ENCODE data around the gene TGFBR3.

The TGFBR3 gene

GRCh38 chr1:91929250-91929649 is 43.3 kb upstream of the TGFBR3 start (continued):
- TF ChIP-seq ZBTB44 (tag by site-specific recombination; IDR thresholded peaks at IDR 0.05) = no peak
- TF ChIP-seq ZNF518A (tag by site-specific recombination; conservative IDR thresholded peaks at IDR 0.05; ENCODE audit: low read depth) = no peak

GRCh38 chr1:91928026-91928425 is 42.1 kb upstream of the TGFBR3 start:
- Histone ChIP-seq H3K36me3 (ENCODE audit: control insufficient read depth in 2 of 2, insufficient read depth in 1 of 2, low read length in 2 of 2) (no peaks in the 10 kb centered on the region), H3K4me1 (ENCODE audit: control insufficient read depth, insufficient read depth, low read length) (no peaks in the 10 kb centered on the region), H3K9me3 (ENCODE audit: control insufficient read depth, insufficient read depth, low read depth, low read length) (no peaks in the 10 kb centered on the region), H3K4me3 (ENCODE audit: low read depth, low read length) (no peak overlapping the region), H3K27ac (ENCODE audit: extremely low read depth, low read depth, low read length) (no peak overlapping the region)
- ChIA-PET CTCF (interaction anchor here (0.5 to 5.0 kb wide), 20 partner anchors 11 to 1795 kb away, joined by 3 to 23 read pairs (median 4); partner anchors contain the start of genes HFM1 and TGFBR3), POLR2A (no interaction called here)
- TF ChIP-seq YY2 (tag by site-specific recombination; IDR thresholded peaks at IDR 0.05) = no peak
- TF ChIP-seq ZNF223 (tag by site-specific recombination; IDR thresholded peaks at IDR 0.05) = no peak

GRCh38 chr1:91925644-91926435 is 39.9 kb upstream of the TGFBR3 start:
- CTCF ChIA-PET = interaction anchor here (0.6 to 5.0 kb wide), 9 partner anchors 60 to 832 kb away, joined by 3 to 23 read pairs (median 5); no protein-coding TSS in a partner anchor
- Histone ChIP-seq H3K4me1 (ENCODE audit: control insufficient read depth, insufficient read depth, low read length) (no peaks in the 10 kb centered on the region), H3K9me3 (ENCODE audit: control insufficient read depth, insufficient read depth, low read depth, low read length) (no peaks in the 10 kb centered on the region), H3K36me3 (ENCODE audit: control insufficient read depth in 2 of 2, insufficient read depth in 1 of 2, low read length in 2 of 2) (no peaks in the 10 kb centered on the region), H3K4me3 (ENCODE audit: low read depth, low read length) (no peak overlapping the region), H3K27ac (ENCODE audit: extremely low read depth, low read depth, low read length) (no peak overlapping the region)
- POLR2A ChIA-PET = no interaction called here
- TF ChIP-seq ZNF571 (tag by site-specific recombination; IDR thresholded peaks at IDR 0.05) (no peak), KLF17 (tag by site-specific recombination; IDR thresholded peaks at IDR 0.05) (no peak), ZSCAN5A (tag by site-specific recombination; IDR thresholded peaks at IDR 0.05) (no peak), SETDB1 (IDR thresholded peaks at IDR 0.05; ENCODE audit: insufficient read length, low read length) (no peak), ZBTB10 (tag by site-specific recombination; IDR thresholded peaks at IDR 0.05) (no peak), ZNF175 (tag by site-specific recombination; IDR thresholded peaks at IDR 0.05) (no peak)
